ENCODE results near the gene VSX2.

GRCh38 chr14:74242780-74243042 lies 3.5 kb downstream of the VSX2 start:
- no peak for TF ChIP-seq EZH2 (IDR thresholded peaks at IDR 0.05; ENCODE audit: low read length)
- no peak for TF ChIP-seq CTCF (optimal IDR thresholded peaks at IDR 0.05 in 1 of 3, IDR thresholded peaks at IDR 0.05 in 1 of 3, conservative IDR thresholded peaks at IDR 0.05 in 1 of 3; ENCODE audit: extremely low read depth in 1 of 3, insufficient read depth in 2 of 3, low read length in 3 of 3)

All from keratinocyte (primary cell).